ENCODE results near the gene COL10A1. TPM values are rescaled to one million over a fixed set of nuclear protein-coding genes. Genes with fewer than 3 reads are reported as not detected.
A peak's percentile ranks its signal among the peaks of the same experiment; 100 is the strongest.

COL10A1 gene
- total and polyA plus RNA-seq, 2 of the 4 experiments (the other 2 are of a cell fraction): 0.05 TPM; not detected in 1

GRCh38 chr6:116158641-116159040 is 32.7 kb upstream of the COL10A1 start:
- ATAC-seq (ENCODE audit: low read depth) (peak; percentile 35; the same call in 1 of the 2 replicates), DNase-seq (peak; percentile 39)
- in situ Hi-C loops (cut with MboI; ENCODE audit: low sequenced_read_pairs): no loop called here
- H4K8ac ChIP-seq (ENCODE audit: low read depth in 2 of 2, low read length in 2 of 2): no peak overlapping the region
- H3K36me3 ChIP-seq (ENCODE audit: control insufficient read depth, insufficient read depth, low read length): no peaks in the 10 kb centered on the region
- ChIA-PET POLR2A (ENCODE audit: unreplicated experiment) (no interaction called here), CTCF (interaction anchor here (1.3 kb wide), 1 partner anchor 47 kb away, joined by 3 read pairs; no protein-coding TSS in a partner anchor)
- H3K18ac ChIP-seq (ENCODE audit: low read depth, low read length): no peak overlapping the region
- H3K4me3 ChIP-seq (ENCODE audit: insufficient read depth, low read depth, low read length): no peak overlapping the region
- H3K9me3 ChIP-seq (ENCODE audit: control insufficient read depth, insufficient read depth, low read length): no peaks in the 10 kb centered on the region
- no peak overlapping the region for H2AFZ ChIP-seq (replicated peaks; ENCODE audit: low read length, poor library complexity)
- H2BK15ac ChIP-seq (ENCODE audit: low read depth, low read length): no peak overlapping the region
- H3K9ac ChIP-seq (ENCODE audit: low read depth, low read length): no peak overlapping the region
- dilution Hi-C loops (cut with HindIII; ENCODE audit: low sequenced_read_pairs, unreplicated experiment): no loop called here
- H2BK5ac ChIP-seq (ENCODE audit: low read depth, low read length, poor library complexity, severe bottlenecking): no peak overlapping the region
- no peaks in the 10 kb centered on the region for H4K20me1 ChIP-seq (ENCODE audit: insufficient read depth, low read length)
- no peak overlapping the region for H4K91ac ChIP-seq (ENCODE audit: insufficient read depth, low read depth, low read length)
- no peak overlapping the region for H2BK120ac ChIP-seq (ENCODE audit: low read depth, low read length)
- no CpG with 5 or more reads among the region's 3 CpGs for WGBS, 2 experiments (ENCODE audit: extremely low coverage in 2 of 2, insufficient read length in 1 of 2)
- H4K5ac ChIP-seq (ENCODE audit: low read depth, low read length): no peak overlapping the region
- TF ChIP-seq RFX5 (IDR thresholded peaks at IDR 0.05; ENCODE audit: low read depth, low read length) (no peak), MAZ (IDR thresholded peaks at IDR 0.05; ENCODE audit: borderline replicate concordance, low read depth, low read length) (no peak)
- no peak overlapping the region for H3K23ac ChIP-seq (ENCODE audit: low read depth, low read length)
- H3K4me2 ChIP-seq (ENCODE audit: low read depth, low read length): peak overlapping the region; percentile 12; the same call in 1 of the 2 replicates
- no peaks in the 10 kb centered on the region for H3K4me1 ChIP-seq (ENCODE audit: control insufficient read depth, insufficient read depth, low read length)
- H3K9me1 ChIP-seq (ENCODE audit: insufficient read depth, low read length): no peaks in the 10 kb centered on the region
- H3K14ac ChIP-seq (replicated peaks; ENCODE audit: low read depth, low read length): no peak overlapping the region
- H3K56ac ChIP-seq (ENCODE audit: extremely low read depth, insufficient read depth, low read length): no peak overlapping the region
- no peak overlapping the region for H2AK9ac ChIP-seq (replicated peaks; ENCODE audit: low read depth, low read length, poor library complexity)
- no peaks in the 10 kb centered on the region for H3K79me1 ChIP-seq (ENCODE audit: low read depth in 1 of 2, low read length in 2 of 2)
- no TSS peak for BruUV-seq (replicated peaks)
- no peak overlapping the region for H3K4ac ChIP-seq (ENCODE audit: low read depth, low read length)
- intact Hi-C loops (cut with micrococcal nuclease): no loop called here
- no peak overlapping the region for H2AK5ac ChIP-seq (ENCODE audit: low read depth, low read length)
- no peak overlapping the region for H3K27ac ChIP-seq (ENCODE audit: insufficient read depth, low read length)
- no peaks in the 10 kb centered on the region for H3K27me3 ChIP-seq (ENCODE audit: control insufficient read depth, insufficient read depth, low read length)
- no peak overlapping the region for H2BK20ac ChIP-seq (ENCODE audit: low read depth, low read length)
